GM12891 (cell line): ENCODE results near the gene SLC43A1.

Source experiments
- POLR2A ChIP-seq: IDR thresholded peaks from 2 replicates; pipeline ENCODE4 v1.6.1; 2011; ENCODE audit warnings: low read depth, low read length, control low read depth
- POLR2AphosphoS5 ChIP-seq: IDR thresholded peaks from 2 replicates; pipeline ENCODE4 v1.6.1; 2011; ENCODE audit warnings: low read depth, low read length, control low read depth
- SPI1 ChIP-seq: IDR thresholded peaks from 2 replicates; pipeline ENCODE4 v1.6.1; 2011; ENCODE audit warnings: low read depth, low read length, control low read depth
- TAF1 ChIP-seq: IDR thresholded peaks from 2 replicates; pipeline ENCODE4 v1.6.1; 2011; ENCODE audit warnings: low read depth, low read length, control low read depth

GRCh38 chr11:57542582-57542981, 27.1 kb upstream of the SLC43A1 start:
- TF ChIP-seq POLR2A (no peak), POLR2AphosphoS5 (no peak), SPI1 (no peak), TAF1 (no peak)
